GM23338 (cell line): ENCODE data around the gene SMIM7. TPM values are rescaled to one million over a fixed set of nuclear protein-coding genes. Genes with fewer than 3 reads are reported as not detected.

ENCODE experiments used
- ATAC-seq: fragments of 200-7000 bp; cut with Tn5 transposase; 3 replicates; pipeline ENCODE4 v1.9.1; 2020
- DNase-seq: peaks from one replicate; pipeline ENCODE4 v3.0.0-alpha.2; 2015; ENCODE audit warnings: low spot score
- H2AFZ ChIP-seq: fragments of 200-600 bp; sonication (generic); 2 replicates; pipeline ENCODE4 v1.8.0; 2016; ENCODE audit warnings: antibody characterized with exemption, mild to moderate bottlenecking, moderate library complexity
- H3F3A ChIP-seq: fragments of 200-600 bp; sonication (generic); replicated peaks from 2 replicates; pipeline ENCODE4 v1.8.0; 2017; ENCODE audit warnings: antibody characterized with exemption, mixed run types, low read depth
- H3K27ac ChIP-seq: fragments of 200-600 bp; sonication (generic); 2 replicates; pipeline ENCODE4 v1.6.1; 2016; ENCODE audit warnings: low read depth
- H3K27me3 ChIP-seq: fragments of 200-600 bp; sonication (generic); 2 replicates; pipeline ENCODE4 v1.8.0; 2016; ENCODE audit warnings: mild to moderate bottlenecking, mixed run types, moderate library complexity; ENCODE audit not compliant: insufficient read depth
- H3K36me3 ChIP-seq: fragments of 200-600 bp; sonication (generic); 2 replicates; pipeline ENCODE4 v1.8.0; 2016; ENCODE audit warnings: mild to moderate bottlenecking; ENCODE audit not compliant: insufficient read depth
- H3K4me1 ChIP-seq: fragments of 200-600 bp; sonication (generic); 2 replicates; pipeline ENCODE4 v1.8.0; 2016; ENCODE audit warnings: mild to moderate bottlenecking, moderate library complexity; ENCODE audit not compliant: insufficient read depth
- H3K4me2 ChIP-seq: fragments of 200-600 bp; sonication (generic); 2 replicates; pipeline ENCODE4 v1.7.1; 2017; ENCODE audit warnings: mixed run types
- H3K4me3 ChIP-seq: fragments of 200-600 bp; sonication (generic); 2 replicates; pipeline ENCODE4 v1.6.1; 2016; ENCODE audit warnings: mixed run types
- H3K79me2 ChIP-seq: fragments of 200-600 bp; sonication (generic); replicated peaks from 2 replicates; pipeline ENCODE4 v1.8.0; 2017; ENCODE audit warnings: mild to moderate bottlenecking; ENCODE audit not compliant: insufficient read depth
- H3K9me2 ChIP-seq: fragments of 200-600 bp; sonication (generic); 2 replicates; pipeline ENCODE4 v1.8.0; 2017; ENCODE audit not compliant: insufficient read depth
- H4K20me1 ChIP-seq: fragments of 200-600 bp; sonication (generic); replicated peaks from 2 replicates; pipeline ENCODE4 v1.8.0; 2017; ENCODE audit warnings: mild to moderate bottlenecking; ENCODE audit not compliant: insufficient read depth
- H3K27ac Mint-ChIP-seq: 2 replicates; pipeline ENCODE4 v1.8.0; 2020; ENCODE audit warnings: inconsistent platforms, mild to moderate bottlenecking, moderate library complexity, mixed read lengths
- H3K27me3 Mint-ChIP-seq: 3 replicates; pipeline ENCODE4 v1.8.0; 2022; ENCODE audit warnings: low read depth, mild to moderate bottlenecking, moderate library complexity, mixed read lengths, inconsistent platforms; ENCODE audit not compliant: insufficient read depth, poor library complexity
- H3K36me3 Mint-ChIP-seq: 3 replicates; pipeline ENCODE4 v1.8.0; 2021; ENCODE audit warnings: low read depth, mild to moderate bottlenecking, inconsistent platforms, moderate library complexity, mixed read lengths
- H3K4me1 Mint-ChIP-seq: 3 replicates; pipeline ENCODE4 v1.8.0; 2020; ENCODE audit warnings: mild to moderate bottlenecking, inconsistent platforms, mixed read lengths
- H3K4me3 Mint-ChIP-seq: 3 replicates; pipeline ENCODE4 v1.8.0; 2021; ENCODE audit warnings: moderate library complexity, mild to moderate bottlenecking, inconsistent platforms, mixed read lengths
- H3K9me3 Mint-ChIP-seq: 3 replicates; pipeline ENCODE4 v1.8.0; 2020; ENCODE audit warnings: moderate library complexity, mild to moderate bottlenecking, inconsistent platforms, mixed read lengths
- EZH2 ChIP-seq: fragments of 200-600 bp; sonication (generic); IDR thresholded peaks from one replicate; pipeline ENCODE4 v1.8.0; 2017; ENCODE audit warnings: antibody characterized with exemption, mild to moderate bottlenecking, low read depth; ENCODE audit not compliant: unreplicated experiment
- JUNB ChIP-seq: IDR thresholded peaks from one replicate; pipeline ENCODE4 v1.6.1; 2016; ENCODE audit warnings: antibody characterized with exemption; ENCODE audit not compliant: unreplicated experiment
- NANOG ChIP-seq: IDR thresholded peaks from 2 replicates; pipeline ENCODE4 v1.6.1; 2016; ENCODE audit warnings: antibody characterized with exemption, borderline replicate concordance
- STAT1 ChIP-seq: IDR thresholded peaks from one replicate; pipeline ENCODE4 v1.6.1; 2016; ENCODE audit warnings: antibody characterized with exemption; ENCODE audit not compliant: unreplicated experiment
- ZNF331 ChIP-seq: fragments of 250-450 bp; sonication (Bioruptor Pico); IDR thresholded peaks from 2 replicates; pipeline ENCODE4 v1.5.0; 2020; ENCODE audit warnings: low read depth, mild to moderate bottlenecking, moderate library complexity
- ZNF462 ChIP-seq: fragments of 250-450 bp; sonication (Bioruptor Pico); IDR thresholded peaks from 2 replicates; pipeline ENCODE4 v1.5.0; 2020; ENCODE audit warnings: mild to moderate bottlenecking, moderate library complexity
- polyA plus RNA-seq: library from polyadenylated mRNA; unstranded; fragments of >200 nt; fragmentation: Nextera tagmentation; extraction: Ambion mirVana; gene quantifications from 2 replicates; pipeline ENCODE4 v1.2.1, GENCODE V29; 2016
- total RNA-seq: library from RNA; depleted of rRNA; stranded (reverse); fragments of >200 nt; shearing (Covaris generic); gene quantifications from 2 replicates; pipeline ENCODE4 v1.2.3, GENCODE V29; 2014
- TF ChIP-seq, protein P1 (sequence below): IDR thresholded peaks from 2 replicates; pipeline ENCODE4 v1.6.1; 2016; ENCODE audit warnings: antibody characterized with exemption
- TF ChIP-seq, protein P2 (sequence below), 2 experiments: fragments of 200-600 bp in 1 of 2; sonication (generic) in 1 of 2; conservative IDR thresholded peaks; 2 replicates each; pipeline versions ENCODE4 v1.5.1 to v1.6.1; 2016 to 2017; ENCODE audit warnings: antibody characterized with exemption in 2 of 2, low read depth in 2 of 2, mild to moderate bottlenecking in 2 of 2, moderate library complexity in 1 of 2

The SMIM7 gene
- total and polyA plus RNA-seq, 2 experiments from 2014 or later, result 81.7 to 84.5 TPM

- H3K4me2 ChIP-seq, result no peak overlapping the region
- H3K4me3 Mint-ChIP-seq, result no peak overlapping the region
- peaks cover 30% of the 10 kb centered on the region for H4K20me1 ChIP-seq
- H3K79me2 ChIP-seq, result peaks cover 42% of the 10 kb centered on the region
- peaks cover 86% of the 10 kb centered on the region for H3K36me3 Mint-ChIP-seq
- no peak overlapping the region for H2AFZ ChIP-seq
- peak; percentile 70 for ATAC-seq
- no peak overlapping the region for H3K27ac Mint-ChIP-seq
- H3K9me2 ChIP-seq, result no peaks in the 10 kb centered on the region
- no peaks in the 10 kb centered on the region for H3K9me3 Mint-ChIP-seq
- DNase-seq, result peak; percentile 27
- peaks cover 2% of the 10 kb centered on the region; the same call in 1 of the 3 replicates for H3K4me1 Mint-ChIP-seq
- no peaks in the 10 kb centered on the region for H3K27me3 ChIP-seq
- 0 out of 2 replicates have a peak, but pooled peaks cover 3% of the 10 kb centered on the region for H3F3A ChIP-seq
- H3K27me3 Mint-ChIP-seq, result peaks cover 3% of the 10 kb centered on the region
- no peaks in the 10 kb centered on the region for H3K4me1 ChIP-seq
- peaks cover 38% of the 10 kb centered on the region for H3K36me3 ChIP-seq
- H3K4me3 ChIP-seq, result no peak overlapping the region
- no peak overlapping the region for H3K27ac ChIP-seq
- TF ChIP-seq NANOG (no peak), ZNF331 (CRISPR knock-in tag) (no peak), EZH2 (no peak)
- TF ChIP-seq, protein P1, sequence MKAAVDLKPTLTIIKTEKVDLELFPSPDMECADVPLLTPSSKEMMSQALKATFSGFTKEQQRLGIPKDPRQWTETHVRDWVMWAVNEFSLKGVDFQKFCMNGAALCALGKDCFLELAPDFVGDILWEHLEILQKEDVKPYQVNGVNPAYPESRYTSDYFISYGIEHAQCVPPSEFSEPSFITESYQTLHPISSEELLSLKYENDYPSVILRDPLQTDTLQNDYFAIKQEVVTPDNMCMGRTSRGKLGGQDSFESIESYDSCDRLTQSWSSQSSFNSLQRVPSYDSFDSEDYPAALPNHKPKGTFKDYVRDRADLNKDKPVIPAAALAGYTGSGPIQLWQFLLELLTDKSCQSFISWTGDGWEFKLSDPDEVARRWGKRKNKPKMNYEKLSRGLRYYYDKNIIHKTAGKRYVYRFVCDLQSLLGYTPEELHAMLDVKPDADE, result no peak
- TF ChIP-seq, protein P2, sequence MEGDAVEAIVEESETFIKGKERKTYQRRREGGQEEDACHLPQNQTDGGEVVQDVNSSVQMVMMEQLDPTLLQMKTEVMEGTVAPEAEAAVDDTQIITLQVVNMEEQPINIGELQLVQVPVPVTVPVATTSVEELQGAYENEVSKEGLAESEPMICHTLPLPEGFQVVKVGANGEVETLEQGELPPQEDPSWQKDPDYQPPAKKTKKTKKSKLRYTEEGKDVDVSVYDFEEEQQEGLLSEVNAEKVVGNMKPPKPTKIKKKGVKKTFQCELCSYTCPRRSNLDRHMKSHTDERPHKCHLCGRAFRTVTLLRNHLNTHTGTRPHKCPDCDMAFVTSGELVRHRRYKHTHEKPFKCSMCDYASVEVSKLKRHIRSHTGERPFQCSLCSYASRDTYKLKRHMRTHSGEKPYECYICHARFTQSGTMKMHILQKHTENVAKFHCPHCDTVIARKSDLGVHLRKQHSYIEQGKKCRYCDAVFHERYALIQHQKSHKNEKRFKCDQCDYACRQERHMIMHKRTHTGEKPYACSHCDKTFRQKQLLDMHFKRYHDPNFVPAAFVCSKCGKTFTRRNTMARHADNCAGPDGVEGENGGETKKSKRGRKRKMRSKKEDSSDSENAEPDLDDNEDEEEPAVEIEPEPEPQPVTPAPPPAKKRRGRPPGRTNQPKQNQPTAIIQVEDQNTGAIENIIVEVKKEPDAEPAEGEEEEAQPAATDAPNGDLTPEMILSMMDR (conservative IDR thresholded peaks at IDR 0.05; ENCODE audit: low read depth in 2 of 2), result no peak
Observed at GRCh38 chr19:16654140-16654539, 5.8 kb downstream of the SMIM7 start.

DNA sequence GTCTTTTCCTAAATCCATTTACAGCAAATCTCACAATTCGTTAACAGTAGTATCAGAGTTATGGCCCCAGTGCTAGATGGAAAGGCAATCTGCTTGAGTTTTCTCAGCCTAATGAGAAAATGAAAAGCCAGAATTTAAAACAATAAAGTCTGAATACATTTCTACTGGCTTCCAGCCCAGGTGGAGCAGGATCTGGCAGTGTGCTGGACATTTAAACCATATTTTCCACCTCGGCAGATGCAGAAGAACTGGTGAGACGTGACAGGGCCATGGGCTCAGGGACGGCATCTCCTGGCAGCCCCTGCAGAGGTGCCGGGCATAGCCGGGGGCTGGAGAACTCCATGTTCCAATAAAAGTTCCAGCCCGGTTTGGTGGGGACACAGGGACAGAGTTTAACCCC lies 7.1 kb downstream of the SMIM7 start:
- Histone ChIP-seq H3K4me1 (no peaks in the 10 kb centered on the region), H3F3A (0 out of 2 replicates have a peak, but pooled peaks cover 3% of the 10 kb centered on the region), H3K4me2 (no peak overlapping the region), H3K79me2 (peaks cover 32% of the 10 kb centered on the region), H4K20me1 (peaks cover 22% of the 10 kb centered on the region), H3K9me2 (no peaks in the 10 kb centered on the region), H3K4me3 (no peak overlapping the region), H3K27me3 (no peaks in the 10 kb centered on the region), H3K27ac (no peak overlapping the region), H2AFZ (no peak overlapping the region), H3K36me3 (peaks cover 31% of the 10 kb centered on the region)
- H3K27ac Mint-ChIP-seq, result no peak overlapping the region
- no peak overlapping the region for H3K4me3 Mint-ChIP-seq
- ATAC-seq (no peak), DNase-seq (no peak)
- H3K27me3 Mint-ChIP-seq, result peaks cover 3% of the 10 kb centered on the region
- no peaks in the 10 kb centered on the region; the same call in 2 of the 3 replicates for H3K9me3 Mint-ChIP-seq
- H3K36me3 Mint-ChIP-seq, result peaks cover 78% of the 10 kb centered on the region
- no peaks in the 10 kb centered on the region for H3K4me1 Mint-ChIP-seq
- TF ChIP-seq, protein P1, result no peak
- TF ChIP-seq ZNF462 (CRISPR knock-in tag) (no peak), STAT1 (no peak), JUNB (no peak)
